Thyroid gland (tissue), 4 donors: ENCODE measurements around the gene SURF4. TPM values are rescaled to one million over a fixed set of nuclear protein-coding genes. Genes with fewer than 3 reads are reported as not detected.
"Not testable (repeated sequence)": the region's sequence is repeated elsewhere in the genome, so short reads cannot be mapped to it uniquely, and the experiment has no call there.

Experiments
- DNase-seq, 2 donors: peaks; one replicate each; pipeline ENCODE4 v3.0.0-alpha.2; 2019
- H3K27ac ChIP-seq, 3 donors: fragments of 200-600 bp; sonication (generic); 1 replicate in 2 of 3; 2 replicates in 1 of 3; pipeline ENCODE4 v1.5.1; 2016 to 2019; ENCODE audit warnings: mild to moderate bottlenecking in 1 of 3, moderate library complexity in 1 of 3
- H3K27me3 ChIP-seq: fragments of 200-600 bp; sonication (generic); one replicate; pipeline ENCODE4 v1.5.1; 2019
- H3K36me3 ChIP-seq, 2 donors: fragments of 200-600 bp; sonication (generic); one replicate each; pipeline ENCODE4 v1.5.1; 2016 to 2019
- H3K4me1 ChIP-seq, 2 donors: fragments of 200-600 bp; sonication (generic); one replicate each; pipeline ENCODE4 v1.5.1; 2017 to 2019
- H3K4me3 ChIP-seq, 3 donors: fragments of 200-600 bp; sonication (generic); replicated peaks in 1 of 3; 1 replicate in 2 of 3; 2 replicates in 1 of 3; pipeline ENCODE4 v1.5.1; 2016; ENCODE audit warnings: mild to moderate bottlenecking in 1 of 3
- H3K9me3 ChIP-seq: fragments of 200-600 bp; sonication (generic); one replicate; pipeline ENCODE4 v1.5.1; 2017
- POLR2A ChIP-seq, 2 donors: fragments of 450-650 bp; IDR thresholded peaks; one replicate each; pipeline ENCODE4 v1.6.1; 2017; ENCODE audit warnings: antibody characterized with exemption in 2 of 2, mild to moderate bottlenecking in 2 of 2, moderate library complexity in 1 of 2
- WGBS, 2 donors: methylation state at CpG; one replicate each; pipeline ENCODE4 v1.1.5; 2017; 5-methylcytosine and 5-hydroxymethylcytosine counted together
- intact Hi-C: fragments of 100-400 bp; cut with DNase I; formaldehyde crosslinking; loops from one replicate; pipeline ENCODE4 v1.15.1; 2023
- total RNA-seq, 4 donors: library from RNA; depleted of rRNA; stranded (reverse); fragments of >200 nt; gene quantifications; one replicate each; pipeline ENCODE4 v1.2.3, GENCODE V29; 2016
- TF ChIP-seq, protein P1 (sequence below), 6 experiments: fragments of 200-600 bp in 3 of 6; fragments of 450-650 bp in 3 of 6; sonication (generic) in 3 of 6; IDR thresholded peaks; one replicate each; pipeline ENCODE4 v1.5.1; 2016 to 2019; ENCODE audit warnings: antibody characterized with exemption in 6 of 6, mild to moderate bottlenecking in 2 of 6, inconsistent platforms in 1 of 6, moderate library complexity in 1 of 6

Gene SURF4
- total RNA-seq, 4 donors from 2014 or later = 165 to 253 (median 226) TPM

DNA sequence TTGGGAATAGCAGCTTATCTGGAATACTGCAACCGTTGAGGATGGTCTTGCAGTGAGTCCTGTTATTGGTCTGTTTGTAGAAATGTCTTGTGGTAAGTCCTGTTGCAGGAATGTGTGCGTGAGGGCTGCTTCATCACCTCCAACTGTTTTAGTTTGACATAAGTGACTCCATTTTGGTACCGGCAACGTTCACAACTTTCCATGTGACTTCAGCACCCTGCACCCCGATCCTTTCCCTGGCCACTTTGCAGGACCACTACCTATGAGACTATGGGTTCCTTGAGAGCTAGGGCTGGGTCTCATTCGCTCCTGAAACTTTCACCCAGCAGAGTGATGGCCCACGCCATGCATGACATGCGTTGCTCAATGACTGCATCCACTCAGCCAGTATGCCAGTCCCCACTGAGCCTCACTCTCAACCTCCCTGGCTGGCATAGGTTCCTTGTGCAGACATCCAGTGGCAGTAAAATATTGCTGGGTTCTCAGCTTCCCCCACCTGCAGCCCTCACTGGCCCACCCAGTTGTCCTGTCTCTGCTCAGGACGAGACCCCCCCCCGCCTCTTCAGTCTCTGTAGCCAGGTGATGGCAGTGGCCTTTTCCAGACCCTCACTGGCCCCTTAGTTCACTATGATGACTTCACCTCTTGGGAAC is 47.9 kb downstream of the SURF4 start:
- Histone ChIP-seq H3K4me3 (no peak overlapping the region), H3K27ac (peak overlapping the region in 2 of 3 donors; percentile 8 to 33), H3K36me3 (peaks cover 25% of the 10 kb centered on the region in 2 donors), H3K27me3 (no peaks in the 10 kb centered on the region), H3K4me1 (peaks cover 8 to 16% of the 10 kb centered on the region in 2 donors), H3K9me3 (no peaks in the 10 kb centered on the region)
- DNase-seq = no peak
- TF ChIP-seq, protein P1, sequence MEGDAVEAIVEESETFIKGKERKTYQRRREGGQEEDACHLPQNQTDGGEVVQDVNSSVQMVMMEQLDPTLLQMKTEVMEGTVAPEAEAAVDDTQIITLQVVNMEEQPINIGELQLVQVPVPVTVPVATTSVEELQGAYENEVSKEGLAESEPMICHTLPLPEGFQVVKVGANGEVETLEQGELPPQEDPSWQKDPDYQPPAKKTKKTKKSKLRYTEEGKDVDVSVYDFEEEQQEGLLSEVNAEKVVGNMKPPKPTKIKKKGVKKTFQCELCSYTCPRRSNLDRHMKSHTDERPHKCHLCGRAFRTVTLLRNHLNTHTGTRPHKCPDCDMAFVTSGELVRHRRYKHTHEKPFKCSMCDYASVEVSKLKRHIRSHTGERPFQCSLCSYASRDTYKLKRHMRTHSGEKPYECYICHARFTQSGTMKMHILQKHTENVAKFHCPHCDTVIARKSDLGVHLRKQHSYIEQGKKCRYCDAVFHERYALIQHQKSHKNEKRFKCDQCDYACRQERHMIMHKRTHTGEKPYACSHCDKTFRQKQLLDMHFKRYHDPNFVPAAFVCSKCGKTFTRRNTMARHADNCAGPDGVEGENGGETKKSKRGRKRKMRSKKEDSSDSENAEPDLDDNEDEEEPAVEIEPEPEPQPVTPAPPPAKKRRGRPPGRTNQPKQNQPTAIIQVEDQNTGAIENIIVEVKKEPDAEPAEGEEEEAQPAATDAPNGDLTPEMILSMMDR (IDR thresholded peaks at IDR 0.05) = no peak
- no peak for TF ChIP-seq POLR2A (IDR thresholded peaks at IDR 0.05)
- intact Hi-C loops = no loop called here
- 89 to 92% methylated on average over 10 of the region's 10 CpGs for WGBS, 2 donors

DNA sequence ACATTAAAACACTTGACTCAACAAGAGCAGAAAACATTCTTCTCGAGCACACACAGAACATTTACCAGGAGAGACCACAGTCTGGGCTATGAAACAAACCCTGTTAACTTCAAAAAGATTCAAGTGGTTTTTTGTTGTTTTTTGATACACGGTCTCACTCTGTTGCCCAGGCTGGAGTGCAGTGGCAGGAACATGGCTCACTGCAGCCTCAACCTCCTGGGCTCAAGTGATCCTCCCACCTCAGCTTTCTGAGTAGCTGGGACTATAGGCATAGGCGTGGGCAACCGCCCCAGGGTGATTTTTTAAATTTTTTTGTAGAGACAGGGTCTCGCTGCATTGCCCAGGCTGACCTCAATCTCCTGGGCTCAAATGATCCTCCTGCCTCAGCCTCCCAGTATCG is 48.8 kb downstream of the SURF4 start:
- H3K9me3 ChIP-seq, intact Hi-C loops, H3K27me3 ChIP-seq, H3K4me3 ChIP-seq: not testable (repeated sequence)
- H3K36me3 ChIP-seq = peaks cover 16 to 17% of the 10 kb centered on the region in 2 donors
- H3K4me1 ChIP-seq = peaks cover 8 to 16% of the 10 kb centered on the region in 2 donors
- DNase-seq = peak; percentile 81 to 84
- peak overlapping the region in 2 of 3 donors; percentile 8 to 75 for H3K27ac ChIP-seq
- WGBS, 2 donors = 34 to 44% methylated on average over 6 of the region's 6 CpGs

DNA sequence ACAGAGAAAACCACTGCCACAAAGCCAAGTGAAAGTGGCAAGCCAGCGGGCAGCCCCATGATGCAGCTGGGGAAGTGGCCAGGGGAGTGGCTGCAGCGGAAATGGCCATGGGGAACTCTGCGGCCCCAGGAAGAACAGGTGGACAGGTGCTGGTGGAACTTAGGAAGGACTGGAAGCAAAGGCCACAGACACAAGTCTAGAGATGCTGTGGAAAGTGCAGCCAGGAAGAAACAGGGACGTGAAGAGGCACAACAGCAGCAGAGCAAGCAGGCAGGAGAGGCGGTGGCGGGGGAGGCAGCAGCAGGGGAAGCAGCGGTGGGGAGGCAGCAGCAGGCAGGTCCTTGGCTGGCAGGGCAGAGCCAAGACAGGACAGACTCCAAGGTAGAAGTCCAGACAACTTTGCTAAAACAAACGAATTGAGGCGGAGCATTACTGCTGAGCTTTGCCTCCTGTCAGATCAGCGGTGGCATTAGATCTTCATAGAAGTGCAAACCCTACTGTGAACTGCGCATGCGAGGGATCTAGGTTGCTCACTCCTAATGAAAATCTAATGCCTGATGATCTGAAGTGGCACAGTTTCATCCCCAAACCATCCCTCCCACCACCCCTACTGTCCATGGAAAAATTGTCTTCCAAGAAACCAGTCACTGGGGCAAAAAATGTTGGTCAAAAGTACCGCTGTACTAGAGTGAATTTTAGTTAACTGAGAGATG is 51.7 kb downstream of the SURF4 start:
- peaks cover 8 to 16% of the 10 kb centered on the region in 2 donors for H3K4me1 ChIP-seq
- no peak for TF ChIP-seq POLR2A (IDR thresholded peaks at IDR 0.05)
- TF ChIP-seq, protein P1 (IDR thresholded peaks at IDR 0.05) = no peak

DNA sequence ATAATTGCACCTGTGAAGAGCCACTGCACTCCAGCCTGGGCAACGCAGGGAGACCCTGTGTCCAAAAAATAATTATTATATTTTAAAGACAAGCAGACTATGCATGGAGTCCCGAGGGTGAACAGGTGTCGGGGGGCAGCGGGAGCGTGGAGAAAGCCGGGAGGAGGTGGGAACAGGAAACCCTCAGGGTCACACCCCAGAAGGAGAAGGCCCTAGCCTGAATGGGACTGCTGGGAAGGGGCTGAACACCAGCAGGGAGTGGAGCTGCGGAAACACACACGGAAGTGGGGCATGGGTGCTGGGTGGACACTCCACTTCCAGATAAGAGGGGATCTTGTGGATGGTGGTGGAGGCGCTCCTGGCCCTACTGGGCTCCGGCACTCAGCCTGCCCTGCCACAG is 52.6 kb downstream of the SURF4 start:
- 88 to 92% methylated on average over 10 of the region's 10 CpGs for WGBS, 2 donors
- intact Hi-C loops = no loop called here
- H3K27me3 ChIP-seq = no peaks in the 10 kb centered on the region
- H3K9me3 ChIP-seq = no peaks in the 10 kb centered on the region
- no peak overlapping the region for H3K4me3 ChIP-seq
- DNase-seq = no peak
- peaks cover 8 to 12% of the 10 kb centered on the region in 2 donors for H3K4me1 ChIP-seq
- H3K27ac ChIP-seq = no peak overlapping the region
- H3K36me3 ChIP-seq = no peaks in the 10 kb centered on the region
- TF ChIP-seq, protein P1 (IDR thresholded peaks at IDR 0.05) = no peak
- TF ChIP-seq POLR2A (IDR thresholded peaks at IDR 0.05) = no peak

More for the DNA sequence above, 51.7 kb downstream of the SURF4 start:
- Histone ChIP-seq H3K36me3 (no peaks in the 10 kb centered on the region), H3K9me3 (no peaks in the 10 kb centered on the region), H3K27ac (no peak overlapping the region), H3K27me3 (no peaks in the 10 kb centered on the region), H3K4me3 (no peak overlapping the region)
- WGBS, 2 donors = 83 to 86% methylated on average over 13 of the region's 13 CpGs
- intact Hi-C loops = loop anchor here (2.0 kb wide), 1 partner anchor 43 kb away; no protein-coding TSS in a partner anchor
- no peak for DNase-seq

DNA sequence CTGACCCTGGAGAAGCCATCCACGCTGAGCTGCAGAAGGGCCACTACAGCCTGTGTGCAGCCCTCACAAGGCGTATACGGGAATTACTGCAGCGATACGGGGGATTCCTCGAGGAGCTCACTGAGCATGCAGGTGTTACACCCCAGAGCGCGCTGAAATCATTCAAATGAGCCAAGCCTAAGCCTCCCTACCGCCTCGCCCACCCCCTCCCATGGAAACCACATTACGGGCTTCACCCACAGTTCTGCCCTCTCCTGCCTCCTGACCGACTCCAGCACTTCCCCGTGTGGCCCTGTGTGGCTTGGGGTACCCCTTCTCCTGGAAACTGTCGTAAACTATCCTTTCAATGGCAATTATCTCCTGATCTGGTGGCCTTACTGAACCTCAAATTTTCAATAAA is 53.2 kb downstream of the SURF4 start:
- TF ChIP-seq, protein P1 (IDR thresholded peaks at IDR 0.05) = no peak
- no peak for TF ChIP-seq POLR2A (IDR thresholded peaks at IDR 0.05)
- Histone ChIP-seq H3K4me1 (peaks cover 7 to 8% of the 10 kb centered on the region in 2 donors), H3K9me3 (no peaks in the 10 kb centered on the region), H3K27me3 (no peaks in the 10 kb centered on the region), H3K4me3 (no peak overlapping the region), H3K27ac (no peak overlapping the region), H3K36me3 (no peaks in the 10 kb centered on the region)
- no peak for DNase-seq
- WGBS, 2 donors = 88% methylated on average over 14 of the region's 14 CpGs
- intact Hi-C loops = no loop called here
